NCI-H1436 treated with DMSO at 0.1 percent for 48 hours (cell line): ENCODE measurements around the gene TRDN.
"Not testable (repeated sequence)": the region's sequence is repeated elsewhere in the genome, so short reads cannot be mapped to it uniquely, and the experiment has no call there.

Experiments used
- DNase-seq: peaks from one replicate; lab custom pipeline; 2025; lab: John Stamatoyannopoulos, UW

TRDN gene

DNA sequence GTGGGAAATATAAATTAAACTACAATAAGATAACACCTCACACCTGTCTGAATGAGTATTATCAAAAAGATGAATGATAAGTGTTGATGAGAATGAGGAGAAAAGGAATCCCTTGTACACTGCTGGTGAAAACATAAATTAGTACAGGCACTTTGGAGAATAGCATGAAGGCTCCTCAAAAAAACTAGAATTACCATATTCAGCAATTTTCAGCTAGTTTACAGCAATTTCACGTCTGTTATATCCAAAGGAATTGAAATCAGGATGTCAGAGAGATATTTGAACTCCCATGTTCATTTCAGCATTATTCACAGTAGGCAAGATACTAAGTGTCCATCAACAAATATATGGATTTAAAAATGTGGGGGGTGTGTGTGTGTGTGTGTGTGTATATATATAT lies 348.1 kb downstream of the TRDN start:
- no peak for DNase-seq

DNA sequence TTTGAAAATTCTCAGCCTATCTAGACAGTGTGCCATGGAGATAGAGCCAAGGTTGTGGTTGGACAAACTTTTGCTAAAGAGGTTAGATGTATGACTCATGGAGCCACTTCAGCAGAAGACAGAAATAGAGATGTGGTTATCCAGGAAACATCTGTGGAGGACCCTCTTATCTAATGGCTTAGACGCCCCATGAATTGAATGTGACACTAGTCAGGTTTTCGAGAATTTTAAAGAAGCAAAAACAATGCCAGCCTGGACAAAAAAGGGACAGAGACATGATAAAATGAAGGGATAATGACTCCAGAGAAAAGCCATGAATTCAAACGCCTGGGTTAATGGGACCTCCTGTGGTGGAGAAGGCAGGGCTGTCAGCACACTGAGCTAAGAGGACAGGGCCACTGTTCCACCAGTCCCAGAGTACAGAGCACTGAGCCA lies 360.2 kb downstream of the TRDN start:
- DNase-seq: no peak

DNA sequence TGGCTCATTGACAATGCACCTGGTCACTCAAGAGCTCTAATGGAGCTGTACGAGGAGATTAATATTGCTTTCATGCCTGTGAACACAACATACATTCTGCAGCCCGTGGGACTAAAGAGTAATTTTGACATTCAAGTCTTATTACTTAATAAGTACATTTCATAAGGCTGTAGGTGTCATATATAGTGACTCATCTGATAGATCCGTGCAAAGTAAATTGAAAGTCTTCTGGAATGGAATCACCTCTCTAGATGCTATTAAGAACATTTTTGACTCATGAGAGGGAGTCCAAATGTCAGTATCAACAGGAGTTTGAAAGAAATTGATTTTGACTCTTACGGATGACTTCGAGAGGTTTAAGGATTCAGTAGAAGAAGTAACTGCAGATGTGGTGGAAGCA lies 372.8 kb downstream of the TRDN start:
- no peak for DNase-seq

DNA sequence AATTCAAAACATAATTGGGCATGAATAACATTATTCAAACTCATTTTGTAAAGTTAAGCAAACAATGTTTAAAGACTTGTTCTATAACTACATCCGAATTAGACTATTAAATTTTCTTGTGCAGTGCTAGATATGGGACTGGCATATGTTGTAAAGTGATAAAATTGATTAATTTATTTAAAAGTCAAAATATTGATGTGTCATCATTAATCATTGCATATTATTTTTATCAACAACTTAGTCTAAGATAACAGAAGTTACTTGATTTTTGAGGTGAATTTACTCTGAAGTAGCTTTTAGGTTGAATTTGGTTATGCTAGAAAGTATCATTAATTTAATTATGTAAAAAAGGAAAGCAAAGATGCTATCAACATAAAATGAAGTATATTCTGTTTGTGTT lies 396.1 kb downstream of the TRDN start:
- DNase-seq: no peak

DNA sequence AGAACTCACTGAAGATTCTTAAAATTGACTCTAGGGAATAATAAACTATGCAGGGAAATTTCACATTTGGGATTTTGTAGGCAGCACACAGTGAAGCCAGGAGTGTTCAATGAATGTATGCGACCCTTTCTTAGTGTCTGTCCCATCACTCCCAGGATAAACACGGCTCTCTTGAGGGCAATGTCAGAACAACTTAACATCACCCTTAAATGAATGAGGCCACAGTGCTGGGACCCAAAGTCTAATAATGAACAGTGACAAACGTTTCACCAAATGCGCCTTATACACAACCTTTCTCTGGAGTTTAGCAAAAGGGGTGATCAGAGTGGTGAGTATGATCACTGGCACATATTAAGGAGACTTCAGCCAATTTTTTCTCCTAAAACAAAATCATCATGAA lies 403.4 kb downstream of the TRDN start:
- DNase-seq: no peak

DNA sequence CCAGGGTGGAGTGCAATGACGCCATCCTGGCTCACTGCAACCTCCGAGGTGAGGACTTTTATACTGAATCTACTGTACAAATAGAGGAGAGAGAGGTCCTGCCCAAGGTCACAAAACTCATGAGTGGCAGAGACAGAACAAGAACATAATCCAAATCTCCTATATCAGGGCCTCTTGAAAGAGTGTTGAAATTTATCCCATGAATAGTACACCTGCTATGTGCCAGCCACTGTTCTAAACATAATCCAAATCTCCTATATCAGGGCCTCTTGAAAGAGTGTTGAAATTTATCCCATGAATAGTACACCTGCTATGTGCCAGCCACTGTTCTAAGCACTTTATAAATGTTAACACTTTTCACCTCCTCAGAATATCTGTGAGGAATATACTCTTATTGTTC lies 409.0 kb downstream of the TRDN start:
- not testable (repeated sequence) for DNase-seq

DNA sequence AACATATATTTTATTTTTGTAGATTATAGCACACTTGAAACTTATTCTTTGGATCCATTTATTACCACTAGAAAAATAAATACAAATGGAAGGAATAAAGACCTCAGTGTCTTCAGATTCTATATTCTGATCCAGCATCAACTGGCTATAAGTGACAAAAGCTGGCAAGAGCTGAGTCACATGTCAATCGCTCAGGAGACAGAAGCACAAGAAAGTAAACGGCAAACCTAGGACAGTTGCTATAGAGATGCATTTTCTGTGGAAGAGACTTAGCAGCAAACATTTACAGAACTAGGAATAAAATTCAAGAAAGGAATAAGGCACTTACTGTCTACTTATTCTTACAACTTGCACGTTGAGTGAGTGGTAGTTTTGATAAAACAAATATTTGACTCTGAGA lies 410.4 kb downstream of the TRDN start:
- DNase-seq: no peak

DNA sequence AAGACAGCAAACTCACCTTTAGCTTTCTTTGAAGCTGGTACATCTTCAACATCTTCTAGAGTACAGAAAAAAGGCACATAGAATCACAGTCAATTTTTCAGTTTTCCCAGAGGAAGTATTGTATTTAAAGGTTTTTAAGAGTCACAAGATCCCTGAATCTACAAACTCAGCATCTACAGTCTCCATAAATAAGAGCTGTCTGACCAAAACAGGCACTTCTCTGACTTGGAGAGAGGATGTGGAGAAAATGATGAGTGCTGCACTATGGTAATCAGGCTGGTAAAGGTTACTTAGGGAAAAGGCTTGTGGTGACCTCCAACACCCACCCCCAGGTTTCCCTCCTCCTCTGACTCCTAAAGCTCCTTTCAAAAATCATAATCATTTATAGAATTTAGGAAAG lies 412.7 kb downstream of the TRDN start:
- no peak for DNase-seq

DNA sequence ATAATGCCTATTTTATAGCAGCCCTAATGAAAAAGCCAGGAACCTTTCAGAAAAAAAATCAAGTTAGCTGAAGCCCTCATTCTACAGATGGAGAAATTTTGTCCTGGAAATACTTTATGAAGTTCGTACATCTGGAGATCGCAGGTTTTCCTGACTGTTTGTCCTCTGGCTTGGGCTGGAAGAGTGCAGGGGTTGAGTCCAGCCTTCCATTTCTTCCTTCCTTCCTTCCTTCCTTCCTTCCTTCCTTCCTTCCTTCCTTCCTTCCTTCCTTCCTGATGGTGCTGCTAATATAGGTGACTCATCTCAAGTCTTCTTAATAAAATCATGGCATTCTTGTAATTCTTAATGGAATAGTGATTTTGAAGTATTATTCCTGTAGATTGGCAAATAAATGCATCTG lies 413.3 kb downstream of the TRDN start:
- DNase-seq: no peak

DNA sequence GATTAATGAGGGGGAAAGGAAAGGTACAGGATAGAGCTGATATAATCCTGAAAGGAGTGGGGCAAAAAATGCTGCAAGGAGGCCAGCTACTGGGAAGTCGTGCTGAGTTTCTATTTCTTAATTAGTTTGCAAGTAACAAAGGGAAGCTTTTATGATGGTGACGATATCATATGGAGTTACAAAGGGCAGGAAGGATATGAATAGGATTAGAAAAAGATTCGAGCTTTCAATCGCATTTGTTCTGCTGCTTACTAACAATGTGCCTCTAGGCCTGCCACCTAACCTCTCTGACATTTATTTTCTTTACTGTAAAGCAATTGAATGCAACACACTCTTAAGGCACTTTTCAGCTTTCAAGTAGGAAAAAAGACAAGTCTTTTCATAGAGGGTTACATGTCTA lies 421.5 kb downstream of the TRDN start:
- DNase-seq: no peak

DNA sequence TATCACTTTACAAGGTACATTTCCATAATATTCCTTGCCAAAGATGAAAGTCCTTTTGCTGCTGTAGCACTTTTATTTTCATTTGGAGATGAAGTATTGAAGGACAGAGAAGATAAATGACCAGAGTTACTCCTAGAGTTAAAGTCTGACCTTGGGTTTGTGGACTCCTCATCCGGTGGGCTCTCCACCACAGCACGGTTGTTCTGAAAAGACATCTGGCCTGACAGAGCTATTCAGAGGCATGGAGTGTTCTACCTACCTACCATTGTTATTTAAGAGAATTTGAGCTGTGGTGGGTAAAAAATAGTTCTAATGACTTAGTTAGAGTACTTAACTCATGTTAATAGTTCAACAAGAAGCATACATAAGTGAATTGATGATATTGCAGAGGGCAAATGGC lies 422.3 kb downstream of the TRDN start:
- no peak for DNase-seq

DNA sequence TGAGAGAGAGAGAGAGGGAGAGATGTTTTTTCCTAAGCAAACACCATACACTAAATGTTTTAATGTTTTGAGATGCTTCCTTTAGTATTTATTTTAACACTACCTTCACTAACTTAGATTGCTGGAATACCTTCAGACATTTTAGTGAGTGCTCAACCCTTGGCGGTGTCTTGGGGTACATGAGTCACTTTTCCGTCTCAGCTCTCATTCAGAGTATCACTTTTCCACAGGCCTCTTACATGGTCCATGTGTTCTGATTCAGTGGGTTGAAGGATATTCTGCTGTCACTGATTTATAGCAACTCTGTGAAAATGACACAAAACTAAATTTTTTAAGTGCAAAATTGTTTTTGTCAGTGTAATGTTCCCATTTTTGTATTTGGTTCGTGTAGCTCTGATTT lies 422.8 kb downstream of the TRDN start:
- no peak for DNase-seq

DNA sequence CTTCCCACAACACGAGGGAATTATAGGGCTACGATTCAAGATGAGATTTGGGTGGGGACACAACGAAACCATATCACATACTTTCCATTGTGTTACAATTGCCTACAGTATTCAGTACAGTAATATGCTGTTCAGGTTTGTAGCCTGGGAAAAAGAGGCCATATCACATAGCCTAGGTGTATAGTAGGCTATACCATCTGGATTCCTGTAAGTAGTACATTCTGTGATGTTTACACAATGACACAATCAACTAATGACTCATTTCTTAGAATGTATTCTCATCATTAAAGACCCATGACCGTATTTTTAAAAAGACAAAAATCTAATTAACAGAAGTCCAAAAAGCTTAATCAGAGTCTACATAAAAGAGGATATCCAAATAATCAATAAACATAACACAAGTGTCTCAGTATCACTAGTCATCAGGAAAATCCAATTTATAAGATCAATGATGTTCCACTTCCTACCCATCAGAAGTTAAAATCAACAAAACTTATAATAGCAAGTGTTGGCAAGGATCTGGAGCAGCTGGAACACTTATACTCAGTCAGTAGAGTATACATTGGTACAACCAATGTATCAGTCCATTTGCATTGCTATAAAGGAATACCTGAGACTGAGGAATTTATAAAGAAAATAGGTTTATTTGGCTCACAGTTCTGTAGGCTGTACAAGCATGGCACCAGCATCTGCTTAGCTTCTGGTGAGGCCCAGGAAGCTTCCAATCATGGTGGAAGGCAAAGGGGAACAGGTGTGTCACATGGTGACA lies 424.8 kb downstream of the TRDN start:
- no peak for DNase-seq

DNA sequence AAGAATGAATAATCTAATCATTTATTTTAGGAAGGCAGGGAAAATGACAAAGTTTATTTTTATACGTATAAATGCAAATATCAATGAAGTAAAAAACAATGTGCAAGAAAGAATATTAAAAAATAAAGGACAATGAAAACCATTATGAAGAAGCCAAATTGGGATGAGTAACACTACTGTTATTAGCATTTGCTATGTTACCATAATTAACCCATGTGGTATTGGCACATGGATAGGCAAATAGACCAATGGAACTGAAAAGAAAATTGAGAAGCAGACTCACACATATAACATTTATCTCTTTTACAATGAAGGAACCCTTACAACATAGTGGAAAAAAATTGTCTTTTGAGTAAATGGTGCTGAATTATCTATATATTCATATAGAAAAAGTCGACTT lies 426.1 kb downstream of the TRDN start:
- no peak for DNase-seq

DNA sequence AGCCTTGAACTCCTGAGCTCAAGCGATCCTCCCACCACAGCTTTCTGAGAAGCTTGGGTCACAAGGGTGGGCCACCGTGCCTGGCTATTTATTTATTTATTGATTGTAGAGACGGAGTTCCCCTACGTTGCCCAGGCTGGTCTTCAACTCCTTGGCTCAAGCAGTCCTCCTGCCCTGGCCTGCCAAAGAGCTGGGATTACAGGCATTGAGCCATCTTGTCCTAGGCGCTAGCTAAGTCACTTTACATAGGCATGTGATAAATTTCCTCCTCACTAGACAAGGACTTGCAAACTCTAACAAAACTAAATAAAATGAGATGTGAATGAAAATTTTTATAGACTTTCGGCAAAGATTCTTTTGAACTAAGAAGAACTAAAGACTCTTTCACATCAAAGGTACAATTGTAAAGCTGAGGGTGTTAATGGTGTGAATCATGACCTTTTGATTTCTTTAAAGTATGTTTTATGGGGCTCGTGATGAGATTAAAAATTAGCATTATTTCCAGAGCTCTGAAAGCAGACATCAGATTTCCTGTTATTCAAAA lies 428.7 kb downstream of the TRDN start:
- no peak for DNase-seq

DNA sequence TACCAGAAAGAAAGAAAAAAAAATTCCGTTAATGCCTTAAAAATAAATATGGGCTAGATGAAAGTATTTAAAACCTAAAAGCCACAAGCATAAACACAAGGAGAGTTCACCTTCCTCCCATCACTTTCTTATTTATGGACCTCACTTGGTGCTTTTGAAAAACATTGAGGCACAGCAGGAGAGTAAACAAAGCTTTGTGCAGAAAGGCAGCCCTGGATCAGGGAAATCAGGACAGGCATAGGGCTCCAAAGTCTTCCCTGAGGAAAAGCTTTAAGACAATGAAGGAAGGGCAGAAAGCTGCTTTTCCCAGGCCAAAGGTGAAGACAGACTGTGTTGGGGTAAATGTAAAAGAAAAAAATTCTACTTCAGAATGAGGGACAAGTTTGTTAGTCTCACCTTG lies 432.8 kb downstream of the TRDN start:
- no peak for DNase-seq

DNA sequence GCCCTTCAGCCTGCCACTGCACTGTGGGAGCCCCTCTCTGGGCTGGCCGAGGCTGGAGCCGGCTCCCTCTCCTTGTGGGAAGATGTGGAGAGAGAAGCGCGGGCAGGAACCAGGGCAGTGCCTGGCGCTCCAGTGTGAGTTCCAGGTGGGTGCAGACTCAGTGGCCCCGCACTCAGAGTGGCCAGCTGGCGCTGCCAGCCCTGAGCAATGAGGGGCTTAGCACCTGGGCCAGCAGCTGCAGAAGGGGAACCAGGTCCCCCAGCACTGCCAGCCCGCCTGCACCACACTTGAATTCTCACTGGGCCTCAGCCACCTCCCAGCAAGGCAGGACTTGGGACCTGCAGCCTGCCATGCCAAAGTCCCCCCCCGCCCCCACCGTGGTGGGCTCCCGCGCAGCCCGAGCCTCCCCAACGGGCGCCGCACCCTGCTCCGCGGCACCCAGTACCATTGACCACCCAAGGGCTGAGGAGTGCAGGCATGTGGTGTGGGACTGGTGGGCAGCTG lies 434.8 kb downstream of the TRDN start:
- DNase-seq: no peak

DNA sequence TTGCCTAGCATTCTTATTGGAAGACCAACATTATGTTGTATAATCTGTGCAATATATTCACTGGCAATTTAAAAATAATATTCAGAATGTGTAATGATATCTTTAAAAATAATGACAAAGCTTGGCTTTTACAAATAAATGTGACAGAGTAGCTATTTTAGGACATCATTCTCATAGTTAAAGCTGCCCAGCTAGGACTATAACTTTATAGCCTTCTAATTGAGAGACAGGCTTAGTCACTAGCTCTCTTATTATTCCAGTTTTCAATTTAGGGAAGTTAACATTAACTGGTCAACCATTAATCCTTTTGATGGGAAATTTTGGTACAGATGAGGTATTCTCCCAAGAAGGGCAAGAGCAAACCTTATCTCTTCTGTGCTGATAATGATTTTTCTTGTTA lies 443.5 kb downstream of the TRDN start:
- DNase-seq: no peak

DNA sequence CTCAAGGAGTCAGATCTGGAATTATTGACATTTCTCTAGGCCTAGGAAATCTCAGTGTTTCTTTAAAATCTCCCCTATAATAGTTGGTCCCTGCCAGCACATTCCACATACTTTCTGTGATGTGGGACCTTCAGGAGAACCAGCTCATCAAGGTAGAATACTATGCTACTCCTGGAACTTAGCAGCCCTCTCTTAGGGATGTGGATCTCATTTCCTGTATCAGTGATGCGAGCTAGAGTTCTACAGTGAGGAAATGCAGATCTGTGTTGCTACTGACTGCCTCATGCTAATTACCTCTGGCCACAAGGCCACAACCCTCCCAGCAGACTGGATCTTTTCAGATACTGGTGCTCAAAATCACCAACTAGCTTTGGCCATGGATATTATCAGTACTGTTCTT lies 446.9 kb downstream of the TRDN start:
- no peak for DNase-seq

DNA sequence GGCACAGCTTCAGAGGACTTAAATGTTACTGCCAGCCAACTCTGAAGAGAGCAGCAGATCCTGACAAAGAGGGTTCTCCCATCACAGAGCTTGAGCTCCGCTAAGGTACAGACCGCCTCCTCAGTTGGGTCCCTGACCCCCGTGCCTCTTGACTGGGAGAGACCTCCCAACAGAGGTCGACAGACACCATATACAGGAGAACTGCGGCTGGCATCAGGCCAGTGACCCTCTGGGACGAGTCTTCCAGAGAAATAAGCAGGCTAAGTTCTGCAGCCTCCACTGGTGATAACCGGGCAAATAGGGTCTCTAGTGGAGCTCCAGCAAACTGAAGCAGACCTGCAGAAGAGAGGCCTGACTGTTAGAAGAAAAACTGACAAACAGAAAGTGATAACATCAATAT lies 453.8 kb downstream of the TRDN start:
- DNase-seq: no peak

DNA sequence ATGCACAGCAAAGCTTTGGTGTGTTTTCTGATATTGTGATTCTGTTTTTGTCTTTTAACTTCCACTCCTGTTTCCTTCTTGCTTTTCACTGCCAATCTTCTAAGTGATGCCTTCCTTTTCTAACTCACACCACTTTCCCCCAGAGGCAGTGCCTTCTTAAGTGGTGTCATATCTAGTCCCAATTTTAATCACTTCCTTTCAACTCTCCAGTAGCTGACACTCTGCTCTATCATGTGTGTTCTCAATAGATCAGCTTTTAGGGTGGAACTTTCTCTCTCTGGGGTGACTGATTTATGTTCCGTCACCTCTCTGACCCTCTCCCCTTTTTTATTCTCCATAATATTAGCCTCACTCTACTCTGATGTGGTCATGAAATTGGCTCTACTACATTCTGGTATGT lies 460.0 kb downstream of the TRDN start:
- DNase-seq: no peak

DNA sequence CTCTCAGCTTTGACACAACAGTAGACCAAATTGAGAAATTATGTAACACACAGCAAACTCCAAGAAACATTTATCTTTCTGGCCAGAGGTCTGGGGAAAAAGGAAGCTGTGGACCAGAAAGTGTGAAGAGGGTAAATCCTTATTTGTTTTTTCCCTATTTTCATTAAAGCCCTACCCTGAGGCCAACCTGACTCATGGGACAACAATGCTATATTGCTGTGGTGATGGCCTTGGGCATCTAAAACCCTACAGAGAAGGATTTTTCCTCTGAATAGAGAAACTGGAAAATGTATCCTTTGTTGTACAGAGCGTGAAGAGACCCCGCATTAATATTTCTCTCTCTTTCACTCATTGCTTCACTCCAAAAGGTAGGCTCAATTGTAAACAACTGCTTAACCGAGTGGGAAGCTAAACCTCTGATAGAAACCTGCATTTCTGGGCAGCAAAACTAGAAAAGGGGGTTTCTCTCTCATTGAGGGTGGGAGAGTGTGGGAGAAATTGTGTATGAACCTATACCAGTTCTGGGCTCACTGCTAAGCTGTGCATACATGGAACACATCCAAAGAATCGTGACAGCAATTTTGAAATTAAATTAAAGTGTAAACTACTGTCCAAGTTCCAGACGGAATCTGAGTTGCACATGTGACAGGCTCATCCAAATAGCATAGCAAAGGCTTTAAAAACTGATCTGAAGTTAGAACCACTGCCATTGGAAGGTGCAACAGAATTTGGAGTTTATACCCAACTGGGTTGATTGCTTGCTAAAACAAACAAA lies 465.2 kb downstream of the TRDN start:
- no peak for DNase-seq

DNA sequence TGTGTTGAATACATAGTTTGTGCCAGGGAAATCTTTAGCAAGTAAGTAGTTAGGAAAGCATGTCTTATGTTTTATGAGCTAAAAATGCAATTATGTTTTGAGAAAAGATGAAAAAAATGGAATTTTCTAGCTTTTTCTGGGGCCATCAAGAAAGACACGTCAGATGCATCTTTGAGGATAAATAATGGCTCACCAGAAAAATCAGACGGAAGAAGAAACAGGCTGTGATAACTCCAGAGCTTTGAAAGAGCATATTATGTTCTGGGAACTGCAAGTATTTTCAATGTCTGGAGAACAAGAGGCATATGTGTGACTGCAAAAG lies 467.0 kb downstream of the TRDN start:
- DNase-seq: no peak
